Neural cell (in vitro differentiated cells): ENCODE results near the gene ARNT2. TPM values are rescaled to one million over a fixed set of nuclear protein-coding genes. Genes with fewer than 3 reads are reported as not detected.

ENCODE experiments used
- H2AFZ ChIP-seq: fragments of 200-600, 300-800 bp; sonication (generic), shearing (Covaris generic); 2 replicates; pipeline ENCODE4 v1.6.0; 2014; ENCODE audit warnings: low read depth, mild to moderate bottlenecking, antibody characterized with exemption, low read length, moderate library complexity
- H3F3A ChIP-seq: fragments of 200-600 bp; shearing (Covaris generic); 2 replicates; pipeline ENCODE4 v1.6.1; 2016; ENCODE audit warnings: mild to moderate bottlenecking, moderate library complexity, mixed read lengths, antibody characterized with exemption, low read length; ENCODE audit not compliant: insufficient read depth, poor library complexity, severe bottlenecking
- H3K27ac ChIP-seq: fragments of 200-600, 300-800 bp; sonication (generic), shearing (Covaris generic); 2 replicates; pipeline ENCODE4 v1.5.1; 2014; ENCODE audit warnings: mild to moderate bottlenecking, low read length, moderate library complexity
- H3K27me3 ChIP-seq: fragments of 300-800, 200-600 bp; sonication (generic), shearing (Covaris generic); 2 replicates; pipeline ENCODE4 v1.6.0; 2014; ENCODE audit warnings: mild to moderate bottlenecking, low read depth, low read length, moderate library complexity; ENCODE audit not compliant: insufficient read depth
- H3K36me3 ChIP-seq: fragments of 300-800, 200-600 bp; sonication (generic), shearing (Covaris generic); 2 replicates; pipeline ENCODE4 v1.5.1; 2014; ENCODE audit warnings: mild to moderate bottlenecking, antibody characterized with exemption, low read length, moderate library complexity; ENCODE audit not compliant: insufficient read depth
- H3K4me2 ChIP-seq: fragments of 300-800, 200-600 bp; sonication (generic), shearing (Covaris generic); 2 replicates; pipeline ENCODE4 v1.6.0; 2014; ENCODE audit warnings: mild to moderate bottlenecking, low read length
- H3K4me3 ChIP-seq: fragments of 300-800, 200-600 bp; sonication (generic), shearing (Covaris generic); 2 replicates; pipeline ENCODE4 v1.5.1; 2014; ENCODE audit warnings: mild to moderate bottlenecking, low read length, moderate library complexity
- H3K79me2 ChIP-seq: fragments of 200-600 bp; shearing (Covaris generic); replicated peaks from 2 replicates; pipeline ENCODE4 v1.6.0; 2014; ENCODE audit warnings: mild to moderate bottlenecking, low read length, moderate library complexity; ENCODE audit not compliant: insufficient read depth
- H3K9ac ChIP-seq: fragments of 300-800, 200-600 bp; sonication (generic), shearing (Covaris generic); 2 replicates; pipeline ENCODE4 v1.6.1; 2016; ENCODE audit warnings: mild to moderate bottlenecking, low read length, mixed read lengths
- H3K9me2 ChIP-seq: fragments of 200-600 bp; shearing (Covaris generic); 2 replicates; pipeline ENCODE4 v1.6.1; 2016; ENCODE audit warnings: mild to moderate bottlenecking, low read length, mixed read lengths; ENCODE audit not compliant: insufficient read depth
- H3K9me3 ChIP-seq: fragments of 200-600, 300-800 bp; sonication (generic), shearing (Covaris generic); 2 replicates; pipeline ENCODE4 v1.6.1; 2016; ENCODE audit warnings: mild to moderate bottlenecking, mixed run types, low read length, moderate library complexity, mixed read lengths
- H4K20me1 ChIP-seq: fragments of 200-600 bp; shearing (Covaris generic); 2 replicates; pipeline ENCODE4 v1.6.1; 2016; ENCODE audit warnings: mild to moderate bottlenecking, mixed run types; ENCODE audit not compliant: insufficient read depth
- CTCF ChIP-seq: fragments of 450-650 bp; IDR thresholded peaks from 2 replicates; pipeline ENCODE4 v1.5.1; 2014; ENCODE audit warnings: antibody characterized with exemption, mild to moderate bottlenecking, moderate library complexity; ENCODE audit not compliant: poor library complexity, severe bottlenecking
- EP300 ChIP-seq: fragments of 450-650 bp; conservative IDR thresholded peaks from 2 replicates; pipeline ENCODE4 v1.6.1; 2014; ENCODE audit warnings: antibody characterized with exemption, mild to moderate bottlenecking, moderate library complexity; ENCODE audit not compliant: poor library complexity, severe bottlenecking
- EZH2 ChIP-seq: fragments of 200-600, 300-800 bp; shearing (Covaris generic), sonication (generic); IDR thresholded peaks from 2 replicates; pipeline ENCODE4 v1.6.1; 2014; ENCODE audit warnings: antibody characterized with exemption, low read length, borderline replicate concordance, mild to moderate bottlenecking; ENCODE audit not compliant: insufficient read depth, poor library complexity, severe bottlenecking
- MXI1 ChIP-seq: fragments of 450-650 bp; conservative IDR thresholded peaks from 2 replicates; pipeline ENCODE4 v1.6.1; 2014; ENCODE audit warnings: antibody characterized with exemption, mild to moderate bottlenecking; ENCODE audit not compliant: poor library complexity, severe bottlenecking
- POLR2AphosphoS5 ChIP-seq: IDR thresholded peaks from 2 replicates; pipeline ENCODE4 v1.6.1; 2012
- RAD21 ChIP-seq: fragments of 450-650 bp; conservative IDR thresholded peaks from 2 replicates; pipeline ENCODE4 v1.6.1; 2014; ENCODE audit warnings: antibody characterized with exemption, mild to moderate bottlenecking, moderate library complexity
- SMC3 ChIP-seq: fragments of 450-650 bp; conservative IDR thresholded peaks from 2 replicates; pipeline ENCODE4 v1.6.1; 2014; ENCODE audit warnings: antibody characterized with exemption, mild to moderate bottlenecking, moderate library complexity; ENCODE audit not compliant: poor library complexity
- TAF1 ChIP-seq: IDR thresholded peaks from 2 replicates; pipeline ENCODE4 v1.6.1; 2012; ENCODE audit warnings: low read depth
- polyA plus RNA-seq: library from polyadenylated mRNA; depleted of rRNA; stranded (reverse); fragments of >200 nt; gene quantifications from 2 replicates; pipeline ENCODE4 v1.2.3, GENCODE V29; 2014
- TF ChIP-seq, protein P1 (sequence below): IDR thresholded peaks from 2 replicates; pipeline ENCODE4 v1.6.1; 2012; ENCODE audit warnings: borderline replicate concordance

Gene ARNT2
- polyA plus RNA-seq, 1 donor from 2014 or later, result 41.2 TPM

DNA sequence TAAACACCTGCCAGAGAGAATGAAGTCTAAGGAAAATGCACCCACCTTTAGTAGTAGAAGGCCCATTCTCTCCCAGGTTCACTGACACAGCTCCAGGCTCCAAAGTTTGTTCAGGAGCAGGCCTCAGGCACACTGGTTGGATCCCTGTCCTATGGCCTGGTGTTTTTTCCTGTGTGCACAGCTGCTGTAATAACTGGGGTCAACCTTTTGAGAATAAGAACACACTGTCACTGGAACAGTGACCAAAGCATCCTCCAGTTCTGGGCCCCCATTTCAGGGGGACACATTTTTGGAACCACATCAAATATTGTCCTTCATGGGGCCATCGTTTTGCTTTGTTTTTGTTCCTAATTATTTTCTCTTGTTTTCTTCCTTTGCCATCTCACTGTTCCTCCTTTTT lies 95.8 kb downstream of the ARNT2 start:
- H3K9me3 ChIP-seq, result no peaks in the 10 kb centered on the region
- no peaks in the 10 kb centered on the region for H3F3A ChIP-seq
- no peak overlapping the region for H3K9ac ChIP-seq
- no peak overlapping the region for H3K4me2 ChIP-seq
- H4K20me1 ChIP-seq, result no peaks in the 10 kb centered on the region
- H2AFZ ChIP-seq, result no peak overlapping the region
- H3K36me3 ChIP-seq, result no peaks in the 10 kb centered on the region
- no peak overlapping the region for H3K4me3 ChIP-seq
- H3K27ac ChIP-seq, result no peak overlapping the region
- H3K79me2 ChIP-seq, result no peaks in the 10 kb centered on the region
- H3K27me3 ChIP-seq, result no peaks in the 10 kb centered on the region
- no peaks in the 10 kb centered on the region for H3K9me2 ChIP-seq
- TF ChIP-seq EP300, result no peak
- TF ChIP-seq, protein P1, sequence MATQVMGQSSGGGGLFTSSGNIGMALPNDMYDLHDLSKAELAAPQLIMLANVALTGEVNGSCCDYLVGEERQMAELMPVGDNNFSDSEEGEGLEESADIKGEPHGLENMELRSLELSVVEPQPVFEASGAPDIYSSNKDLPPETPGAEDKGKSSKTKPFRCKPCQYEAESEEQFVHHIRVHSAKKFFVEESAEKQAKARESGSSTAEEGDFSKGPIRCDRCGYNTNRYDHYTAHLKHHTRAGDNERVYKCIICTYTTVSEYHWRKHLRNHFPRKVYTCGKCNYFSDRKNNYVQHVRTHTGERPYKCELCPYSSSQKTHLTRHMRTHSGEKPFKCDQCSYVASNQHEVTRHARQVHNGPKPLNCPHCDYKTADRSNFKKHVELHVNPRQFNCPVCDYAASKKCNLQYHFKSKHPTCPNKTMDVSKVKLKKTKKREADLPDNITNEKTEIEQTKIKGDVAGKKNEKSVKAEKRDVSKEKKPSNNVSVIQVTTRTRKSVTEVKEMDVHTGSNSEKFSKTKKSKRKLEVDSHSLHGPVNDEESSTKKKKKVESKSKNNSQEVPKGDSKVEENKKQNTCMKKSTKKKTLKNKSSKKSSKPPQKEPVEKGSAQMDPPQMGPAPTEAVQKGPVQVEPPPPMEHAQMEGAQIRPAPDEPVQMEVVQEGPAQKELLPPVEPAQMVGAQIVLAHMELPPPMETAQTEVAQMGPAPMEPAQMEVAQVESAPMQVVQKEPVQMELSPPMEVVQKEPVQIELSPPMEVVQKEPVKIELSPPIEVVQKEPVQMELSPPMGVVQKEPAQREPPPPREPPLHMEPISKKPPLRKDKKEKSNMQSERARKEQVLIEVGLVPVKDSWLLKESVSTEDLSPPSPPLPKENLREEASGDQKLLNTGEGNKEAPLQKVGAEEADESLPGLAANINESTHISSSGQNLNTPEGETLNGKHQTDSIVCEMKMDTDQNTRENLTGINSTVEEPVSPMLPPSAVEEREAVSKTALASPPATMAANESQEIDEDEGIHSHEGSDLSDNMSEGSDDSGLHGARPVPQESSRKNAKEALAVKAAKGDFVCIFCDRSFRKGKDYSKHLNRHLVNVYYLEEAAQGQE, result no peak
- TF ChIP-seq POLR2AphosphoS5, result no peak
- no peak for TF ChIP-seq SMC3
- TF ChIP-seq RAD21, result no peak
- TF ChIP-seq EZH2, result no peak
- no peak for TF ChIP-seq CTCF
- TF ChIP-seq MXI1, result no peak
- TF ChIP-seq TAF1, result no peak

- Histone ChIP-seq H3K4me3 (no peak overlapping the region), H3K9me3 (no peaks in the 10 kb centered on the region), H3K4me2 (no peak overlapping the region), H3K79me2 (no peaks in the 10 kb centered on the region), H2AFZ (no peak overlapping the region), H3F3A (no peaks in the 10 kb centered on the region), H4K20me1 (no peaks in the 10 kb centered on the region), H3K36me3 (no peaks in the 10 kb centered on the region), H3K9ac (no peak overlapping the region), H3K9me2 (no peaks in the 10 kb centered on the region), H3K27ac (no peak overlapping the region), H3K27me3 (no peaks in the 10 kb centered on the region)
- TF ChIP-seq CTCF (no peak), TAF1 (no peak), RAD21 (no peak), EZH2 (no peak), MXI1 (no peak), SMC3 (no peak), POLR2AphosphoS5 (no peak), EP300 (no peak)
- TF ChIP-seq, protein P1, result no peak
These were observed 97.3 kb downstream of the ARNT2 start for GRCh38 chr15:80501476-80501875.
